ENCODE measurements around the gene MCTP2.

Gene MCTP2

DNA sequence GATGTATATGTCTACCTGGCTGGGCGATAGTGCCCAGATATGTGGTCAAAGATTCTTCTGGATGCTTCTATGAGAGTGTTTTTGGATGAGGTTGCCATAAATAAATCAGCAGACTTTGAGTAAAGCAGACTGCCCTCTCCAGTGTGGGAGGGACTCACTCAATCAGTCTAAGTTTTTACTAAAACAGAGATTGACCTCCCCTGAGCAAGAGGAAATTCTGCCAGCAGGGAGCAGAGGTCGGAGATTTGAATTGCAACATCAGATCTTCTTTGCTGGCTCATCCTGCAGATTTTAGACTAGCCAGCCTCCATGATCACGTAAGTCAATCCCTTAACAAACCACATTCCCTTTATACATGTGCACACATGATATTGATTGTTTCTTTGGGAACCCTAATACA lies 300.9 kb downstream of the MCTP2 start:
- TF ChIP-seq, protein P1, sequence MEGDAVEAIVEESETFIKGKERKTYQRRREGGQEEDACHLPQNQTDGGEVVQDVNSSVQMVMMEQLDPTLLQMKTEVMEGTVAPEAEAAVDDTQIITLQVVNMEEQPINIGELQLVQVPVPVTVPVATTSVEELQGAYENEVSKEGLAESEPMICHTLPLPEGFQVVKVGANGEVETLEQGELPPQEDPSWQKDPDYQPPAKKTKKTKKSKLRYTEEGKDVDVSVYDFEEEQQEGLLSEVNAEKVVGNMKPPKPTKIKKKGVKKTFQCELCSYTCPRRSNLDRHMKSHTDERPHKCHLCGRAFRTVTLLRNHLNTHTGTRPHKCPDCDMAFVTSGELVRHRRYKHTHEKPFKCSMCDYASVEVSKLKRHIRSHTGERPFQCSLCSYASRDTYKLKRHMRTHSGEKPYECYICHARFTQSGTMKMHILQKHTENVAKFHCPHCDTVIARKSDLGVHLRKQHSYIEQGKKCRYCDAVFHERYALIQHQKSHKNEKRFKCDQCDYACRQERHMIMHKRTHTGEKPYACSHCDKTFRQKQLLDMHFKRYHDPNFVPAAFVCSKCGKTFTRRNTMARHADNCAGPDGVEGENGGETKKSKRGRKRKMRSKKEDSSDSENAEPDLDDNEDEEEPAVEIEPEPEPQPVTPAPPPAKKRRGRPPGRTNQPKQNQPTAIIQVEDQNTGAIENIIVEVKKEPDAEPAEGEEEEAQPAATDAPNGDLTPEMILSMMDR (IDR thresholded peaks at IDR 0.05; ENCODE audit: unreplicated experiment in 3 of 3), result no peak
- Mint-ChIP-seq H3K9me3 (no peaks in the 10 kb centered on the region), H3K27me3 (ENCODE audit: low read depth) (no peaks in the 10 kb centered on the region), H3K36me3 (ENCODE audit: low read depth) (no peaks in the 10 kb centered on the region), H3K4me1 (peaks cover 23% of the 10 kb centered on the region), H3K27ac (peak overlapping the region; percentile 54 to 90 (median 58)), H3K4me3 (no peak overlapping the region)

Measured in nephron (organoid).